ENCODE results near the gene ARHGAP20.

ARHGAP20 gene

DNA sequence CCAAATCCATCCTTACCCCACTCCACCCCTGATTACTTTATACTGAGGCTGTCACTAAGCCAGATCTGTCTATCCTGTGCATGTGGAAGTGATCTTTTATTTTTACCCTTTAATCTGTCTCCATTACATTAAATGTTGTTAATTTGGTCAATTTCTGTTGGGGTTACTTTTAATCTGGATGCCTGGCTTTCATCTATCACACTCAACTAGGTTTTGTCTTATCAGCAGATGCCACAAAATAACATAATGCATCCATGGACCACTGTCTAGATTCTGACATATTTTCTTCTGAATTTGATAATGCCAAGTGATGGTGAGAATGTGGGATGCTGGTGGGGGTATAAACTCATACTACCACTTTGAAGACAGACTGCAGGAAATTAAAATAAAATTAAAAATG lies 174.1 kb downstream of the ARHGAP20 start:
- no peaks in the 10 kb centered on the region for H3K4me1 ChIP-seq (ENCODE audit: low read depth, poor library complexity, severe bottlenecking)
- no peaks in the 10 kb centered on the region for H3K79me2 ChIP-seq (ENCODE audit: insufficient read depth, low read depth)
- H3K4me3 ChIP-seq (IDR thresholded peaks at IDR 0.05; ENCODE audit: insufficient read depth, low read depth, low read length) = no peak overlapping the region
- H2AFZ ChIP-seq (ENCODE audit: low read depth) = no peak overlapping the region
- H3K36me3 ChIP-seq (ENCODE audit: insufficient read depth) = no peaks in the 10 kb centered on the region
- H3K27me3 ChIP-seq (ENCODE audit: insufficient read depth, low read depth) = no peaks in the 10 kb centered on the region
- TF ChIP-seq, protein P1, sequence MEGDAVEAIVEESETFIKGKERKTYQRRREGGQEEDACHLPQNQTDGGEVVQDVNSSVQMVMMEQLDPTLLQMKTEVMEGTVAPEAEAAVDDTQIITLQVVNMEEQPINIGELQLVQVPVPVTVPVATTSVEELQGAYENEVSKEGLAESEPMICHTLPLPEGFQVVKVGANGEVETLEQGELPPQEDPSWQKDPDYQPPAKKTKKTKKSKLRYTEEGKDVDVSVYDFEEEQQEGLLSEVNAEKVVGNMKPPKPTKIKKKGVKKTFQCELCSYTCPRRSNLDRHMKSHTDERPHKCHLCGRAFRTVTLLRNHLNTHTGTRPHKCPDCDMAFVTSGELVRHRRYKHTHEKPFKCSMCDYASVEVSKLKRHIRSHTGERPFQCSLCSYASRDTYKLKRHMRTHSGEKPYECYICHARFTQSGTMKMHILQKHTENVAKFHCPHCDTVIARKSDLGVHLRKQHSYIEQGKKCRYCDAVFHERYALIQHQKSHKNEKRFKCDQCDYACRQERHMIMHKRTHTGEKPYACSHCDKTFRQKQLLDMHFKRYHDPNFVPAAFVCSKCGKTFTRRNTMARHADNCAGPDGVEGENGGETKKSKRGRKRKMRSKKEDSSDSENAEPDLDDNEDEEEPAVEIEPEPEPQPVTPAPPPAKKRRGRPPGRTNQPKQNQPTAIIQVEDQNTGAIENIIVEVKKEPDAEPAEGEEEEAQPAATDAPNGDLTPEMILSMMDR (conservative IDR thresholded peaks at IDR 0.05; ENCODE audit: low read depth, low read length) = no peak
- H3K4me2 ChIP-seq = no peak overlapping the region
- no peak overlapping the region for H3K9ac ChIP-seq
- no peaks in the 10 kb centered on the region for H4K20me1 ChIP-seq (ENCODE audit: insufficient read depth)
- H3K27ac ChIP-seq = no peak overlapping the region

DNA sequence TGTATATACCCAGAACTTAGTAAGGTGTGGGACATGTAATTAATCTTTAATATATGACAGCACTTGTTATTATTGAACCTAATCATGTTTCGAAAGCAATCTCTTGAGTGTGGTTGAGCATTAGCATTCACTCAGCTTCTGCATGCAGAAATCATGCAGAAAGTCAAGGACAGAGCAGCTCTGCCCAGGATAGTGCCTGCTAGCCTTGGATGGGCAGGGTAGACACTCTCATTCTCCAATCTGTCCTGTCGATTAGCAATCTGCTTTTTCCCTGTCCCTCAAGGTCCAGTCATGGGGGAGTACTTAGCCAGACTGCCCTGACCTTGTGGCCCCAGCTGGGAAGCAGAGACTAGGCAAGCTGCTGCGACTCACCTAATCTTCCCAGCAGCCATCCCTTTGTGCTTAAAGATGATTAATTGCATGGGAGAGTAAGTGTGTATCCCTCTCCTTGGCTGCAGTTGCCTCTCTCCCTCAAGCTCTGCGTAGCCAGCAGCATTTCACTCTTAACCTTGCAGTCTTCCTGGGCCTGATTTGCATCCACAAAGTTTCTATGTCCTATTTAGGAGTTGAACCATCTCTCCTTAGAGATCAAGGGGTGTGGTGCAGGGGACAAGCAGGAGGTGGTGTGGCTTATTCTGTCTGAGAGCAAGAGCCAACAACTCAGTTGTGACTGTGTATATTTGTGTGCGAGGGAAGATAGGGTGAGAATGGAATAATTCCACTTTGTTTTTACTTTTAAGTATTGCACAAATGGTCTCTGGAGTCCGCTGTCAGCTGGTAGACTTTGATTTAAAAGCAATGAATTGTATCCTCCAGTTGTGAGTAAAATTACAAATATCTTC lies 181.1 kb downstream of the ARHGAP20 start:
- Histone ChIP-seq H3K36me3 (ENCODE audit: insufficient read depth) (no peaks in the 10 kb centered on the region), H3K4me1 (ENCODE audit: low read depth, poor library complexity, severe bottlenecking) (peaks cover 17% of the 10 kb centered on the region), H4K20me1 (ENCODE audit: insufficient read depth) (no peaks in the 10 kb centered on the region), H3K27ac (no peak overlapping the region), H3K27me3 (ENCODE audit: insufficient read depth, low read depth) (no peaks in the 10 kb centered on the region), H3K9ac (no peak overlapping the region), H3K4me2 (no peak overlapping the region), H3K4me3 (IDR thresholded peaks at IDR 0.05; ENCODE audit: insufficient read depth, low read depth, low read length) (no peak overlapping the region), H3K79me2 (ENCODE audit: insufficient read depth, low read depth) (no peaks in the 10 kb centered on the region), H2AFZ (ENCODE audit: low read depth) (no peak overlapping the region)
- TF ChIP-seq, protein P1 (conservative IDR thresholded peaks at IDR 0.05; ENCODE audit: low read depth, low read length) = no peak

DNA sequence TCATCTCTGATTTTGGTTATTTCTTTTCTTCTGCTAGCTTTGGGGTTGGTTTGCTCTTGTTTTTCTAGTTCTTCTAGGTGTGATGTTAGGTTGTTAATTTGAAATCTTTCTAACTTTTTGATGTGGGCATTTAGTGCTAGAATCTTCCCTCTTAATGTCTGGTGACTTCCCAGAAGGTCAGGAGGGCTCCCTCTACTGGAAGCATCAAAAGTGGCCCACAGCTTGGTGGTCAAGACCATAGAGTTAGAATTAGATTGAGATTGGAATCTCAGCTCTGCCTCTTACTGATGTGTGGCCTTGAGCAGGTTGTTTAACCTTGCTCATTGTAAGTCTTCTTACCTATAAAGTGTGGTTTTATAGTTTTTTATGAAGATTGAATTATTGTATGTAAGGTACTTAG lies 183.2 kb downstream of the ARHGAP20 start:
- TF ChIP-seq, protein P1 (conservative IDR thresholded peaks at IDR 0.05; ENCODE audit: low read depth, low read length) = peak; percentile 54
- H3K4me3 ChIP-seq (IDR thresholded peaks at IDR 0.05; ENCODE audit: insufficient read depth, low read depth, low read length) = no peak overlapping the region
- no peaks in the 10 kb centered on the region for H4K20me1 ChIP-seq (ENCODE audit: insufficient read depth)
- peaks cover 35% of the 10 kb centered on the region for H3K4me1 ChIP-seq (ENCODE audit: low read depth, poor library complexity, severe bottlenecking)
- H2AFZ ChIP-seq (ENCODE audit: low read depth) = no peak overlapping the region
- H3K27me3 ChIP-seq (ENCODE audit: insufficient read depth, low read depth) = no peaks in the 10 kb centered on the region
- H3K4me2 ChIP-seq = no peak overlapping the region
- H3K27ac ChIP-seq = no peak overlapping the region
- no peaks in the 10 kb centered on the region for H3K36me3 ChIP-seq (ENCODE audit: insufficient read depth)
- H3K9ac ChIP-seq = no peak overlapping the region
- no peaks in the 10 kb centered on the region for H3K79me2 ChIP-seq (ENCODE audit: insufficient read depth, low read depth)

DNA sequence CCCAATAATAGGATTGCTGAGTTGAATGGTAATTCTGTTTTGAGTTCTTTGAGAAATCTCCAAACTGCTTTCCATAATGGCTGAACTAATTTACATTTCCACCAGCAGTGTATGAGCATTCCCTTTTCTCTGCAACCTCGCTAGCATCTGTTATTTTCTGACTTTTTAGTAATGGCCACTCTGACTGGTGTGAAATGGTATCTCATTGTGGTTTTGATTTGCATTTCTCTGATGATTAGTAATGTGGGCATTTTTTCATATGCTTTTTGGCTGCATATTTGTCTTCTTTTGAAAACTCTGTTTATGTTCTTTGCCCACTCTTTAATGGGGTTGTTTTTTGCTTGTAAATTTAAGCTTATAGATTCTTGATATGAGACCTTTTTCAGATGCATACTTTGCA lies 185.1 kb downstream of the ARHGAP20 start:
- Histone ChIP-seq H3K36me3 (ENCODE audit: insufficient read depth) (no peaks in the 10 kb centered on the region), H3K4me2 (peak overlapping the region; percentile 23), H3K9ac (no peak overlapping the region), H2AFZ (ENCODE audit: low read depth) (no peak overlapping the region), H3K79me2 (ENCODE audit: insufficient read depth, low read depth) (no peaks in the 10 kb centered on the region), H3K27me3 (ENCODE audit: insufficient read depth, low read depth) (no peaks in the 10 kb centered on the region), H3K4me1 (ENCODE audit: low read depth, poor library complexity, severe bottlenecking) (peaks cover 35% of the 10 kb centered on the region), H3K4me3 (IDR thresholded peaks at IDR 0.05; ENCODE audit: insufficient read depth, low read depth, low read length) (no peak overlapping the region), H3K27ac (no peak overlapping the region), H4K20me1 (ENCODE audit: insufficient read depth) (no peaks in the 10 kb centered on the region)
- TF ChIP-seq, protein P1 (conservative IDR thresholded peaks at IDR 0.05; ENCODE audit: low read depth, low read length) = no peak
